Spleen (tissue), 7 donors: ENCODE measurements around the gene PLK1.
"Not testable (repeated sequence)": the region's sequence is repeated elsewhere in the genome, so short reads cannot be mapped to it uniquely, and the experiment has no call there.

Experiments
- POLR2A ChIP-seq, 3 donors: fragments of 450-650 bp; IDR thresholded peaks; one replicate each; pipeline ENCODE4 v1.5.1; 2017; ENCODE audit warnings: antibody characterized with exemption in 3 of 3, mild to moderate bottlenecking in 1 of 3
- TF ChIP-seq, protein P1 (sequence below), 11 experiments: fragments of 200-600 bp in 7 of 11; fragments of 450-650 bp in 4 of 11; sonication (generic) in 4 of 11; IDR thresholded peaks in 8 of 11; conservative IDR thresholded peaks in 3 of 11; 1 replicate in 7 of 11; 2 replicates in 4 of 11; pipeline versions ENCODE4 v1.4.0 to v1.8.0; 2016 to 2021; ENCODE audit warnings: antibody characterized with exemption in 11 of 11, inconsistent platforms in 4 of 11, mild to moderate bottlenecking in 1 of 11
- donor health status: DM: no; HTN: no; CAD: no; lungs with moderate emphysema.
- donor health status: DM: no; HTN: no; CAD: no.
- donor health status: DM: no; HTN: no; CAD: no.

DNA sequence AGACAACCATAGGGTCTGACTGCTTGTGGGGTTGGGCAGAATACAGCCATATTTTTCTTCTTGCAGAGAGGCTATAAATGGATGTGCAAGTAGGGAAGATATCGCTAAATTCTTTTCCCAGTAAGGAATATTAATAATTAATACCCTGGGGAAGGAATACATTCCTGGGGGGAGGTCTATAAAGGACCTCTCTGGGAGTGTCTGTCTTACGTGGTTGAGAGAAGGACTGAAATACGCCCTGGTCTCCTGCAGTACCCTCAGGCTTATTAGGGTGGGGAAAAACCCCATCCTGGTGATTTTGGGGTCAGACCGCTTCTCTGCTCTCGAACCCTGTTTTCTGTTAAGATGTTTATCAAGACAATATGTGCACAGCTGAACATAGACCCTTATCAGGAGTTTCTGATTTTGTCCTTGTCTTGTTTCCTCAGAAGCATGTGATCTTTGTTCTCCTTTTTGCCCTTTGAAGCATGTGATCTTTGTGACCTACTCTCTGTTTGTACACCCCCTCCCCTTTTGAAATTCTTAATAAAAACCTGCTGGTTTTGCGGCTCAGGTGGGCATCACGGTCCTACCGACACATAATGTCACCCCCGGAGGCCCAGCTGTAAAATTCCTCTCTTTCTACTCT lies 44.0 kb downstream of the PLK1 start:
- TF ChIP-seq, protein P1, sequence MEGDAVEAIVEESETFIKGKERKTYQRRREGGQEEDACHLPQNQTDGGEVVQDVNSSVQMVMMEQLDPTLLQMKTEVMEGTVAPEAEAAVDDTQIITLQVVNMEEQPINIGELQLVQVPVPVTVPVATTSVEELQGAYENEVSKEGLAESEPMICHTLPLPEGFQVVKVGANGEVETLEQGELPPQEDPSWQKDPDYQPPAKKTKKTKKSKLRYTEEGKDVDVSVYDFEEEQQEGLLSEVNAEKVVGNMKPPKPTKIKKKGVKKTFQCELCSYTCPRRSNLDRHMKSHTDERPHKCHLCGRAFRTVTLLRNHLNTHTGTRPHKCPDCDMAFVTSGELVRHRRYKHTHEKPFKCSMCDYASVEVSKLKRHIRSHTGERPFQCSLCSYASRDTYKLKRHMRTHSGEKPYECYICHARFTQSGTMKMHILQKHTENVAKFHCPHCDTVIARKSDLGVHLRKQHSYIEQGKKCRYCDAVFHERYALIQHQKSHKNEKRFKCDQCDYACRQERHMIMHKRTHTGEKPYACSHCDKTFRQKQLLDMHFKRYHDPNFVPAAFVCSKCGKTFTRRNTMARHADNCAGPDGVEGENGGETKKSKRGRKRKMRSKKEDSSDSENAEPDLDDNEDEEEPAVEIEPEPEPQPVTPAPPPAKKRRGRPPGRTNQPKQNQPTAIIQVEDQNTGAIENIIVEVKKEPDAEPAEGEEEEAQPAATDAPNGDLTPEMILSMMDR (IDR thresholded peaks at IDR 0.05 in 8 of 11, conservative IDR thresholded peaks at IDR 0.05 in 3 of 11): not testable (repeated sequence)
- not testable (repeated sequence) for TF ChIP-seq POLR2A (IDR thresholded peaks at IDR 0.05)
